Neural progenitor cell (in vitro differentiated cells): Measurements from ENCODE around the gene BUB1. TPM values are rescaled to one million over a fixed set of nuclear protein-coding genes. Genes with fewer than 3 reads are reported as not detected.

Experiments used
- DNase-seq: peaks from one replicate; pipeline ENCODE4 v3.0.0-alpha.2; 2016; ENCODE audit warnings: low spot score
- H2AFZ ChIP-seq: fragments of 200-600 bp; sonication (generic); replicated peaks from 2 replicates; pipeline ENCODE4 v1.6.1; 2016; ENCODE audit warnings: antibody characterized with exemption
- H3F3A ChIP-seq: fragments of 200-600 bp; sonication (generic); 2 replicates; pipeline ENCODE4 v1.6.1; 2016; ENCODE audit warnings: antibody characterized with exemption, low read depth
- H3K27ac ChIP-seq: fragments of 200-600 bp; sonication (generic); 2 replicates; pipeline ENCODE4 v1.5.1; 2016; ENCODE audit warnings: mild to moderate bottlenecking
- H3K27me3 ChIP-seq: fragments of 200-600 bp; sonication (generic); 2 replicates; pipeline ENCODE4 v1.6.1; 2016; ENCODE audit warnings: mild to moderate bottlenecking, moderate library complexity
- H3K36me3 ChIP-seq: fragments of 200-600 bp; sonication (generic); 2 replicates; pipeline ENCODE4 v1.5.1; 2016
- H3K4me1 ChIP-seq: fragments of 200-600 bp; sonication (generic); 2 replicates; pipeline ENCODE4 v1.6.1; 2016; ENCODE audit warnings: mixed run types
- H3K4me2 ChIP-seq: fragments of 200-600 bp; sonication (generic); 2 replicates; pipeline ENCODE4 v1.6.1; 2016
- H3K4me3 ChIP-seq: fragments of 200-600 bp; sonication (generic); 2 replicates; pipeline ENCODE4 v1.5.1; 2016
- H3K79me2 ChIP-seq: fragments of 200-600 bp; sonication (generic); 2 replicates; pipeline ENCODE4 v1.6.1; 2016; ENCODE audit warnings: low read depth
- H3K9ac ChIP-seq: fragments of 200-600 bp; sonication (generic); 2 replicates; pipeline ENCODE4 v1.6.1; 2016
- H3K9me3 ChIP-seq: fragments of 200-600 bp; sonication (generic); 2 replicates; pipeline ENCODE4 v1.5.1; 2016; ENCODE audit warnings: low read depth
- H4K20me1 ChIP-seq: fragments of 200-600 bp; sonication (generic); 2 replicates; pipeline ENCODE4 v1.6.1; 2016; ENCODE audit warnings: low read depth
- H3K27ac Mint-ChIP-seq: 3 replicates; pipeline ENCODE4 v1.8.0; 2021; ENCODE audit warnings: mixed read lengths
- H3K27me3 Mint-ChIP-seq: 2 replicates; pipeline ENCODE4 v1.8.0; 2022; ENCODE audit warnings: low read depth, mild to moderate bottlenecking, inconsistent platforms, moderate library complexity, mixed read lengths; ENCODE audit not compliant: insufficient read depth
- H3K36me3 Mint-ChIP-seq: 3 replicates; pipeline ENCODE4 v1.8.0; 2021; ENCODE audit warnings: mixed read lengths
- H3K4me1 Mint-ChIP-seq: 3 replicates; pipeline ENCODE4 v1.8.0; 2021; ENCODE audit warnings: mixed read lengths
- H3K4me3 Mint-ChIP-seq: 3 replicates; pipeline ENCODE4 v1.8.0; 2021; ENCODE audit warnings: mild to moderate bottlenecking, moderate library complexity, mixed read lengths
- H3K9me3 Mint-ChIP-seq: 3 replicates; pipeline ENCODE4 v1.8.0; 2020; ENCODE audit warnings: mixed read lengths
- CTCF ChIP-seq: fragments of 200-600 bp; sonication (generic); IDR thresholded peaks from 2 replicates; pipeline ENCODE4 v1.5.1; 2017; ENCODE audit warnings: antibody characterized with exemption, mild to moderate bottlenecking
- EZH2 ChIP-seq: fragments of 200-600 bp; sonication (generic); IDR thresholded peaks from 2 replicates; pipeline ENCODE4 v1.6.1; 2017; ENCODE audit warnings: antibody characterized with exemption, mild to moderate bottlenecking, moderate library complexity
- EZH2phosphoT487 ChIP-seq: fragments of 200-600 bp; sonication (generic); IDR thresholded peaks from 2 replicates; pipeline ENCODE4 v1.6.1; 2017; ENCODE audit warnings: antibody characterized with exemption
- total RNA-seq: library from RNA; depleted of rRNA; stranded (reverse); fragments of >200 nt; gene quantifications from 2 replicates; pipeline ENCODE4 v1.2.3, GENCODE V29; 2015; ENCODE audit warnings: low replicate concordance

BUB1 gene
- total RNA-seq, 1 donor from 2014 or later = 266 TPM

- no peak overlapping the region for H2AFZ ChIP-seq
- H3K4me3 ChIP-seq = peak overlapping the region; percentile 81
- H3K36me3 ChIP-seq = peaks cover 25% of the 10 kb centered on the region
- no peak overlapping the region for H3K27ac Mint-ChIP-seq
- H3F3A ChIP-seq = peaks cover 34% of the 10 kb centered on the region
- no peaks in the 10 kb centered on the region for H3K27me3 ChIP-seq
- H3K79me2 ChIP-seq = peaks cover 63% of the 10 kb centered on the region
- peaks cover 4% of the 10 kb centered on the region for H3K27me3 Mint-ChIP-seq
- H3K4me1 ChIP-seq = peaks cover 32% of the 10 kb centered on the region
- peak overlapping the region; percentile 98 for H3K4me2 ChIP-seq
- no peak overlapping the region for H3K27ac ChIP-seq
- peaks cover 35% of the 10 kb centered on the region for H4K20me1 ChIP-seq
- H3K4me1 Mint-ChIP-seq = peaks cover 34% of the 10 kb centered on the region
- peaks cover 11% of the 10 kb centered on the region for H3K36me3 Mint-ChIP-seq
- no peaks in the 10 kb centered on the region for H3K9me3 ChIP-seq
- H3K9ac ChIP-seq = no peak overlapping the region
- no peak for DNase-seq
- H3K9me3 Mint-ChIP-seq = no peaks in the 10 kb centered on the region
- peak overlapping the region; percentile 78 for H3K4me3 Mint-ChIP-seq
- TF ChIP-seq EZH2 = no peak
These were observed 2.2 kb downstream of the BUB1 start for GRCh38 chr2:110675679-110676078.

GRCh38 chr2:110674620-110675555, 3.0 kb downstream of the BUB1 start:
- Histone ChIP-seq H3K79me2 (peaks cover 70% of the 10 kb centered on the region), H3K4me1 (peaks cover 25% of the 10 kb centered on the region), H3K36me3 (peaks cover 27% of the 10 kb centered on the region), H3K27ac (no peak overlapping the region), H3K4me2 (no peak overlapping the region), H3K27me3 (no peaks in the 10 kb centered on the region), H3K4me3 (no peak overlapping the region), H3K9me3 (no peaks in the 10 kb centered on the region), H3F3A (peaks cover 27% of the 10 kb centered on the region), H4K20me1 (peaks cover 35% of the 10 kb centered on the region), H3K9ac (no peak overlapping the region), H2AFZ (no peak overlapping the region)
- Mint-ChIP-seq H3K27me3 (peaks cover 2% of the 10 kb centered on the region), H3K9me3 (no peaks in the 10 kb centered on the region), H3K4me1 (peaks cover 34% of the 10 kb centered on the region), H3K27ac (no peak overlapping the region), H3K4me3 (peak overlapping the region; percentile 52), H3K36me3 (peaks cover 12% of the 10 kb centered on the region)
- DNase-seq = no peak
- TF ChIP-seq EZH2 (no peak), CTCF (no peak), EZH2phosphoT487 (no peak)

- H3K4me2 ChIP-seq = no peak overlapping the region
- Mint-ChIP-seq H3K36me3 (peaks cover 18% of the 10 kb centered on the region), H3K4me1 (peaks cover 20% of the 10 kb centered on the region), H3K27me3 (peaks cover 2% of the 10 kb centered on the region), H3K27ac (no peak overlapping the region), H3K4me3 (no peak overlapping the region), H3K9me3 (no peaks in the 10 kb centered on the region)
- H3K27ac ChIP-seq = no peak overlapping the region
- H3K4me1 ChIP-seq = peaks cover 17% of the 10 kb centered on the region
- H4K20me1 ChIP-seq = peaks cover 35% of the 10 kb centered on the region
- DNase-seq = no peak
- H3K79me2 ChIP-seq = peaks cover 70% of the 10 kb centered on the region
- peaks cover 21% of the 10 kb centered on the region for H3F3A ChIP-seq
- no peaks in the 10 kb centered on the region for H3K9me3 ChIP-seq
- no peak overlapping the region for H2AFZ ChIP-seq
- H3K9ac ChIP-seq = no peak overlapping the region
- TF ChIP-seq EZH2phosphoT487 (no peak), CTCF (no peak), EZH2 (no peak)
- H3K4me3 ChIP-seq = no peak overlapping the region
- H3K27me3 ChIP-seq = no peaks in the 10 kb centered on the region
- H3K36me3 ChIP-seq = peaks cover 27% of the 10 kb centered on the region
These were observed 4.7 kb downstream of the BUB1 start for GRCh38 chr2:110673201-110673600.

GRCh38 chr2:110670826-110671225, 7.0 kb downstream of the BUB1 start:
- no peak overlapping the region for H3K4me2 ChIP-seq
- H3K4me1 Mint-ChIP-seq = peaks cover 8% of the 10 kb centered on the region
- no peak overlapping the region for H2AFZ ChIP-seq
- H3K27ac ChIP-seq = no peak overlapping the region
- no peak for DNase-seq
- H3K27me3 ChIP-seq = no peaks in the 10 kb centered on the region
- H3K9ac ChIP-seq = no peak overlapping the region
- TF ChIP-seq CTCF (no peak), EZH2phosphoT487 (no peak)
- no peaks in the 10 kb centered on the region for H3K9me3 ChIP-seq
- H3K27ac Mint-ChIP-seq = no peak overlapping the region
- H3K36me3 Mint-ChIP-seq = peaks cover 20% of the 10 kb centered on the region
- peaks cover 64% of the 10 kb centered on the region for H3K79me2 ChIP-seq
- peaks cover 32% of the 10 kb centered on the region for H3K36me3 ChIP-seq
- H4K20me1 ChIP-seq = peaks cover 19% of the 10 kb centered on the region
- H3K9me3 Mint-ChIP-seq = no peaks in the 10 kb centered on the region
- no peak overlapping the region for H3K4me3 ChIP-seq
- peaks cover 16% of the 10 kb centered on the region for H3F3A ChIP-seq
- peaks cover 2% of the 10 kb centered on the region for H3K27me3 Mint-ChIP-seq
- no peak overlapping the region for H3K4me3 Mint-ChIP-seq
- peaks cover 5% of the 10 kb centered on the region for H3K4me1 ChIP-seq
